C4-2B (cell line): ENCODE results near the gene LGR6.
"Not testable (repeated sequence)": the region's sequence is repeated elsewhere in the genome, so short reads cannot be mapped to it uniquely, and the experiment has no call there.

ENCODE experiments used
- H3K27ac ChIP-seq: fragments of 450-650 bp; 2 replicates; pipeline ENCODE4 v1.5.1; 2017
- CTCF ChIP-seq: fragments of 450-650 bp; conservative IDR thresholded peaks from 2 replicates; pipeline ENCODE4 v1.5.1; 2017; ENCODE audit warnings: mild to moderate bottlenecking
- ZFX ChIP-seq: fragments of 450-650 bp; IDR thresholded peaks from 2 replicates; pipeline ENCODE4 v1.6.1; 2017

Gene LGR6

GRCh38 chr1:202235856-202236837 is 42.5 kb downstream of the LGR6 start:
- no peak for TF ChIP-seq ZFX
- TF ChIP-seq CTCF, result peak; percentile 91
- H3K27ac ChIP-seq, result no peak overlapping the region

- no peak overlapping the region for H3K27ac ChIP-seq
- TF ChIP-seq ZFX, result no peak
- peak; percentile 47; the same call in 1 of the 2 replicates for TF ChIP-seq CTCF
These were observed 43.5 kb downstream of the LGR6 start for GRCh38 chr1:202237052-202237451.

- TF ChIP-seq ZFX (no peak), CTCF (no peak)
- H3K27ac ChIP-seq, result no peak overlapping the region
These were observed 45.3 kb downstream of the LGR6 start for GRCh38 chr1:202238914-202239313.

- not testable (repeated sequence) for H3K27ac ChIP-seq
These were observed 46.6 kb downstream of the LGR6 start for GRCh38 chr1:202240226-202240625.

- TF ChIP-seq CTCF (no peak), ZFX (no peak)
These were observed 47.4 kb downstream of the LGR6 start for GRCh38 chr1:202240956-202241355.

GRCh38 chr1:202241376-202242079 is 47.9 kb downstream of the LGR6 start:
- H3K27ac ChIP-seq, result peak overlapping the region; percentile 18; the same call in 1 of the 2 replicates

More at GRCh38 chr1:202240956-202241355, 47.4 kb downstream of the LGR6 start:
- H3K27ac ChIP-seq, result peak overlapping the region; percentile 18; the same call in 1 of the 2 replicates

GRCh38 chr1:202242080-202242419 is 48.5 kb downstream of the LGR6 start:
- H3K27ac ChIP-seq, result no peak overlapping the region
- no peak for TF ChIP-seq CTCF
- no peak for TF ChIP-seq ZFX

More at GRCh38 chr1:202241376-202242079, 47.9 kb downstream of the LGR6 start:
- TF ChIP-seq ZFX (no peak), CTCF (no peak)
